Ovary (tissue), 9 donors: ENCODE results near the gene CLCNKB. TPM values are rescaled to one million over a fixed set of nuclear protein-coding genes. Genes with fewer than 3 reads are reported as not detected.

Experiments
- DNase-seq, 5 donors: peaks; one replicate each; pipeline ENCODE4 v3.0.0-alpha.2; 2019 to 2020
- H3K27ac ChIP-seq, 2 donors: fragments of 200-600 bp; one replicate each; pipeline versions ENCODE4 v1.5.1 to v1.8.0; 2019 to 2022
- H3K27me3 ChIP-seq: fragments of 200-600 bp; one replicate; pipeline ENCODE4 v1.8.0; 2022
- H3K36me3 ChIP-seq: fragments of 200-600 bp; sonication (generic); one replicate; pipeline ENCODE4 v1.5.1; 2019
- H3K4me1 ChIP-seq: one replicate; pipeline ENCODE4 v1.8.1; 2013; ENCODE audit warnings: mild to moderate bottlenecking, moderate library complexity; ENCODE audit not compliant: insufficient read depth
- H3K4me3 ChIP-seq: fragments of 200-600 bp; sonication (generic); one replicate; pipeline ENCODE4 v1.5.1; 2017
- H3K9me3 ChIP-seq, 2 donors: fragments of 200-600 bp in 1 of 2; sonication (generic) in 1 of 2; one replicate each; pipeline versions ENCODE4 v1.5.1 to v1.8.1; 2013 to 2019; ENCODE audit warnings: mild to moderate bottlenecking in 1 of 2, moderate library complexity in 1 of 2
- EP300 ChIP-seq: sonication (generic); formaldehyde crosslinking; IDR thresholded peaks from one replicate; pipeline ENCODE4 v1.6.1; 2017; ENCODE audit warnings: antibody characterized with exemption
- POLR2A ChIP-seq: fragments of 450-650 bp; IDR thresholded peaks from one replicate; pipeline ENCODE4 v1.6.1; 2017; ENCODE audit warnings: antibody characterized with exemption, mild to moderate bottlenecking, moderate library complexity
- WGBS, 3 donors: extraction: QIAGEN DNeasy Blood & Tissue Kit in 1 of 3; methylation state at CpG; one replicate each; pipeline versions ENCODE4 v1.1.5 to v1.1.7; 2013 to 2017; 5-methylcytosine and 5-hydroxymethylcytosine counted together
- intact Hi-C, 4 donors: fragments of 100-400 bp; cut with DNase I; formaldehyde crosslinking; loops; one replicate each; pipeline versions ENCODE4 v1.11.0 to v1.15.1; 2022 to 2023
- polyA plus RNA-seq, 2 donors: library from polyadenylated mRNA; stranded (reverse); fragments of 200-250 nt in 1 of 2; fragments of 350-450 nt in 1 of 2; fragmentation: Illumina TruSeq in 1 of 2; extraction: RNeasy Lipid Tissue Mini Kit (QIAGEN cat#74804) in 1 of 2; gene quantifications; one replicate each; pipeline ENCODE4 v1.2.3, GENCODE V29; 2013 to 2014
- total RNA-seq, 7 donors: library from RNA; depleted of rRNA in 2 of 7; stranded (reverse); fragments of >200 nt in 2 of 7; fragmentation: NEBNext Ultra II Directional in 3 of 7; extraction: Animal tissue kit (Norgen Biotek cat#: 25700) in 3 of 7; gene quantifications; one replicate each; pipeline versions ENCODE4 v1.1.0 to v1.2.4, GENCODE V29; 2016 to 2023
- TF ChIP-seq, protein P1 (sequence below), 3 donors: fragments of 450-650 bp in 2 of 3; fragments of 200-600 bp in 1 of 3; IDR thresholded peaks; one replicate each; pipeline versions ENCODE4 v1.5.1 to v1.8.0; 2016 to 2022; ENCODE audit warnings: antibody characterized with exemption in 3 of 3, mild to moderate bottlenecking in 1 of 3
- donor health status: DM: no; HTN: no; CAD: no; lungs with moderate emphysema.
- donor health status: DM: no; HTN: no; CAD: no.
- donor health status: Bipolar disorder and iron deficiency.
- donor health status: DM: yes; HTN: yes; CAD: no.
- donor health status: DM: no; HTN: no; CAD: no.
- donor health status: DM: yes; HTN: yes; CAD: no.

CLCNKB gene
- total and polyA plus RNA-seq, 9 donors: 0.18 to 8.2 (median 1.3) TPM; not detected in 1

DNA sequence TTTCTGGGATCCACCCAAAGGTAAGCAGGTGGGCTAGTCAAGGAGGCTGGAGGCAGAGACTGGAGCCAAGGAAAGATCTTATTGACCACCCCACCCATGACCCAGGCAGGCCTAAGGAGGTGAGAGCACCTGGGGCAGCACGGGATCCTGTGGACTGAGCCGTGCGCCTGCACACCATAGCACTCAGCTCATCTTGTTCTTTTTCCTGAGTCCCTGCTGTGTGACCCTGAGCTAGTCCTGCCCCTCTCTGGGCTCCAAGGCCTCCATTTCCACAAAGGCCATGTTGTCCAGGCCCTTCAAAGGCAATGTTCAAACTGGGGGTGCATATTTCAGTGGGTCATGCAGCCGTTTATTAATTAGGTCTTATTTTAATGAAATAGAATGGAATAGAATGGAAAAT is 22.7 kb downstream of the CLCNKB start:
- no peaks in the 10 kb centered on the region for H3K4me1 ChIP-seq
- no peaks in the 10 kb centered on the region for H3K27me3 ChIP-seq
- TF ChIP-seq EP300: no peak
- no peak for TF ChIP-seq POLR2A
- TF ChIP-seq, protein P1, sequence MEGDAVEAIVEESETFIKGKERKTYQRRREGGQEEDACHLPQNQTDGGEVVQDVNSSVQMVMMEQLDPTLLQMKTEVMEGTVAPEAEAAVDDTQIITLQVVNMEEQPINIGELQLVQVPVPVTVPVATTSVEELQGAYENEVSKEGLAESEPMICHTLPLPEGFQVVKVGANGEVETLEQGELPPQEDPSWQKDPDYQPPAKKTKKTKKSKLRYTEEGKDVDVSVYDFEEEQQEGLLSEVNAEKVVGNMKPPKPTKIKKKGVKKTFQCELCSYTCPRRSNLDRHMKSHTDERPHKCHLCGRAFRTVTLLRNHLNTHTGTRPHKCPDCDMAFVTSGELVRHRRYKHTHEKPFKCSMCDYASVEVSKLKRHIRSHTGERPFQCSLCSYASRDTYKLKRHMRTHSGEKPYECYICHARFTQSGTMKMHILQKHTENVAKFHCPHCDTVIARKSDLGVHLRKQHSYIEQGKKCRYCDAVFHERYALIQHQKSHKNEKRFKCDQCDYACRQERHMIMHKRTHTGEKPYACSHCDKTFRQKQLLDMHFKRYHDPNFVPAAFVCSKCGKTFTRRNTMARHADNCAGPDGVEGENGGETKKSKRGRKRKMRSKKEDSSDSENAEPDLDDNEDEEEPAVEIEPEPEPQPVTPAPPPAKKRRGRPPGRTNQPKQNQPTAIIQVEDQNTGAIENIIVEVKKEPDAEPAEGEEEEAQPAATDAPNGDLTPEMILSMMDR (IDR thresholded peaks at IDR 0.05): no peak
- H3K36me3 ChIP-seq: no peaks in the 10 kb centered on the region
- WGBS, 3 donors: 79 to 82% (median 81%) methylated on average over 4 of the region's 4 CpGs
- intact Hi-C loops: no loop called here
- H3K4me3 ChIP-seq: no peak overlapping the region
- H3K27ac ChIP-seq: no peak overlapping the region
- no peaks in the 10 kb centered on the region for H3K9me3 ChIP-seq
- no peak for DNase-seq

DNA sequence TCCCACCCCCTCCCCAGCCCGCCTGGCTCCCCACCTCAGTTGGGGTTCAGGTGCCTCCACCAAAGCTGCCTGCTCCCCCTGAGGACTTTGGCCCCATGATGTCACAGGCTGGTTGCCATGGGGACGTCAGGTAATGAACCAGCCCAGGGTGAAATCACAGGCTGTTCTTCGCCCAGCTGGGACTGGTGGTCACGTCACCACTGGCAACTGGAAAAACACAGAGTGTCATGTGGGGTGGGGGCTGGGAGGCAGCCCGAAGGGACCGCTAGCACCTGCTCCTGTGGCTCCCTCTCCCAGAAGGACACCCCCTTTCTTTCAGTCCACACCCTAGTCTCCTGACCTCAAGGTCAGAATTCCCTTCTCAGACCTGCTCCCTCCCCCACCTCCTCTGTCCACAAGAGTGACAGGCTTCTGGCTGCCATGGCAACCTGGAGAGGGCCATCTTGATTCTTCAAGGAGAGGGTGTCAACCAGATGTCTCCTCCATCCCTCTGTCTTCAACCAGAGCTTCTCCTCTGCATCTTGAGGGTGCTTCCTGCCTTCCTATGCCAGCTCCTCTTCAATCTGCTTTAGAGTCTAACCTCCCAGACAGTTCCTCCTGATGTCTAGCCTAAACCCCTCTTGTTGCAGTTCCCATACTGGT is 23.7 kb downstream of the CLCNKB start:
- no peaks in the 10 kb centered on the region for H3K27me3 ChIP-seq
- H3K4me3 ChIP-seq: no peak overlapping the region
- H3K27ac ChIP-seq: no peak overlapping the region
- no peaks in the 10 kb centered on the region for H3K36me3 ChIP-seq
- H3K4me1 ChIP-seq: no peaks in the 10 kb centered on the region
- DNase-seq: peak in 1 of 5 donors; percentile 23
- intact Hi-C loops: no loop called here
- TF ChIP-seq, protein P1 (IDR thresholded peaks at IDR 0.05): no peak
- TF ChIP-seq EP300 (no peak), POLR2A (no peak)
- no peaks in the 10 kb centered on the region for H3K9me3 ChIP-seq
- WGBS, 3 donors: 64 to 77% (median 75%) methylated on average over 6 of the region's 6 CpGs

DNA sequence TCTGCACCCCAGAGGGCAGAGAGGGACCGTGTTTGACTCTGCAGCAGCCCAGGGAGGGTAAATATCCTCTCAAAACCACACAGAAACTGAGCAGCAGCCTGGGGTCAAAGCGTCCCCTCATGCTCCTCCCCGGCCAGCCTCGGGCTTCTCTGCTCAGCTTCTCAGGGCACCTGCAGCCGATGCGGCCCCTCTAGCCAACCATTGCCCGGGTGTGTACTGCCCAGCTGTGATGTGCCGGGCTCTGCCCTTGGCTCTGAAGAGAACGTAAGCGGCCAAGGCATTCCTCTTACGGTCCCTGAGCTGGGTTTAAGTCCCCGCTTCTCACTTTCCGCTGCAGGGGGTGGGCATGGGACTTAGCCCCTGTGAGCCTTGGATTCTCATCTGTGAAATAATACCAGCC is 24.4 kb downstream of the CLCNKB start:
- TF ChIP-seq, protein P1 (IDR thresholded peaks at IDR 0.05): no peak
- no peak for TF ChIP-seq POLR2A
- no peak for TF ChIP-seq EP300
- H3K27me3 ChIP-seq: no peaks in the 10 kb centered on the region
- no peaks in the 10 kb centered on the region for H3K4me1 ChIP-seq
- intact Hi-C loops: no loop called here
- 67 to 76% (median 73%) methylated on average over 13 of the region's 13 CpGs for WGBS, 3 donors
- no peak for DNase-seq
- no peak overlapping the region for H3K27ac ChIP-seq
- no peaks in the 10 kb centered on the region for H3K9me3 ChIP-seq
- H3K4me3 ChIP-seq: no peak overlapping the region
- H3K36me3 ChIP-seq: no peaks in the 10 kb centered on the region

DNA sequence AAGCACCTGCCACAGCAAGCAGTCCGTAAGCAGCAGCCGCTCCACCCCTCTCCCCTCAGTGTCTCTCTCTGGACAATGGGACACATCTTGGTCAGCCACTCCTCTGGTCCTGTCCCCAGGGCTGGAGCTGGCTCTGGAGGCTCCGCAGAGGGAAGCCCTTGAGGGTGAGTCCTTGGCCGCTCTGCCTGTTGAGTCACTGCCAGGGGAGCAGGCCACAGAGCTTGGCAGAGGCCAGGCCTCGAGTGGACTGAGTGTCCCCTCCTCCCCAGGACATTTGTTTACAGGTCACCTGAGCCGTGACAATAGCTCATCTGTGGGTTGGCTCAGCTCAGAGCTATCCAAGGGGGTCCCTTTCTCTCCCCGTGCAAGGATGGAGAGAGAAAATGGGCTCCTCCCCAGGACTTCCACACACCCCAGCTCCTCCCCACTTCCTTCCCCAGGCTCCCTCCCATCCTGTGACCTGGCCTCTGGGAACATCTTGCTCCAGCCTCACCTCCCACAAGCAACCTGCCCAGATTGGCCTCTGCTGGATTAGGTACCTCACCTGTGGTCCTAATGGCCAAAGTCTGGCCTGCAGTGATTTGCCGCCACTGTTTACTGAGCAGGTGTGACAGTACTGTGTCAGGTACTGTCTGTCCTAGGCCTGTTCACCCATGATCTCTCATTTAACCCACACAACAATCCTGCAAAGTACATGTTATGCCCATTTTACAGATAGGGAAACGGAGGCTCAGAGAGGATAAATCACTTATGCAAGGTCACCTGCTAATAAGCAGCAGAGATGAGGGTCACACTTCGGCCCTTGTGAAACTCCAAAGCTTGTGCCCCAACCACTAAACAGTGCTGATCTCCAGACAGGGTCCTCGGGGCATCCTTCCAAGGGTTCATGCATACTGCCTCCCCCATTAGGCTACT is 25.0 kb downstream of the CLCNKB start:
- Histone ChIP-seq H3K27ac (no peak overlapping the region), H3K4me3 (no peak overlapping the region), H3K4me1 (no peaks in the 10 kb centered on the region), H3K36me3 (no peaks in the 10 kb centered on the region), H3K27me3 (no peaks in the 10 kb centered on the region), H3K9me3 (no peaks in the 10 kb centered on the region)
- WGBS, 3 donors: 57 to 62% (median 61%) methylated on average over 10 to 11 of the region's 11 CpGs
- TF ChIP-seq POLR2A (no peak), EP300 (no peak)
- TF ChIP-seq, protein P1 (IDR thresholded peaks at IDR 0.05): no peak
- peak in 2 of 5 donors; percentile 26 to 40 for DNase-seq
- intact Hi-C loops: no loop called here
